H4 (cell line): Measurements from ENCODE around the gene ARMC6. TPM values are rescaled to one million over a fixed set of nuclear protein-coding genes. Genes with fewer than 3 reads are reported as not detected.

Experiments used
- DNase-seq: peaks from one replicate; pipeline ENCODE4 v3.0.0-alpha.2; 2015; ENCODE audit warnings: low spot score
- total RNA-seq: library from RNA; depleted of rRNA; stranded (reverse); fragments of >200 nt; shearing (Covaris generic); gene quantifications from 2 replicates; pipeline ENCODE4 v1.2.3, GENCODE V29; 2014; rRNA removed

Gene ARMC6
- total RNA-seq, 1 experiment from 2014 or later: 57.7 TPM

- DNase-seq: no peak
Observed at GRCh38 chr19:19107654-19108053, 74.3 kb downstream of the ARMC6 start.

Other genes starting within 250 kb of the ARMC6 start
- 0.08 TPM in 1 of 2 replicates, not detected in the other for gene COMP, start 242.3 kb upstream of the ARMC6 start, total RNA-seq
- gene UPF1, start 201.6 kb upstream of the ARMC6 start, total RNA-seq: 33.8 and 46.2 TPM in 2 replicates
- 1.0 TPM in 1 of 2 replicates, not detected in the other for gene CERS1, start 137.4 kb upstream of the ARMC6 start, total RNA-seq
- 386 and 421 TPM in 2 replicates for gene COPE, start 114.2 kb upstream of the ARMC6 start, total RNA-seq
- 68.6 and 70.9 TPM in 2 replicates for gene DDX49, start 113.9 kb upstream of the ARMC6 start, total RNA-seq
- 32.5 and 47.3 TPM in 2 replicates for gene HOMER3, start 92.4 kb upstream of the ARMC6 start, total RNA-seq
- 21.7 and 25.2 TPM in 2 replicates for gene SUGP2, start 86 bp upstream of the ARMC6 start, total RNA-seq
- 4.2 and 6.3 TPM in 2 replicates for gene SLC25A42, start 30.4 kb downstream of the ARMC6 start, total RNA-seq
- 21.8 and 26.2 TPM in 2 replicates for gene TMEM161A, start 104.9 kb downstream of the ARMC6 start, total RNA-seq
- gene MEF2B, start 136.7 kb downstream of the ARMC6 start, total RNA-seq: 0.27 TPM in 1 of 2 replicates, not detected in the other
- gene BORCS8, start 158.5 kb downstream of the ARMC6 start, total RNA-seq: 19.3 and 26.4 TPM in 2 replicates
- gene RFXANK, start 158.7 kb downstream of the ARMC6 start, total RNA-seq: 106 and 111 TPM in 2 replicates
- gene NR2C2AP, start 169.8 kb downstream of the ARMC6 start, total RNA-seq: 48.1 and 50.5 TPM in 2 replicates
- not detected in 2 replicates for gene NCAN, start 178.4 kb downstream of the ARMC6 start, total RNA-seq
- gene TM6SF2, start 239.7 kb downstream of the ARMC6 start, total RNA-seq: not detected in 2 replicates